HEK293 (cell line): ENCODE data around the gene SLC2A6.
A peak's percentile ranks its signal among the peaks of the same experiment; 100 is the strongest.

Source experiments
- CTCF ChIA-PET: fragments of 350-600 bp; formaldehyde crosslinking; extraction: SDS; loops from one replicate; lab custom pipeline; 2021; ENCODE audit warnings: antibody characterized with exemption; lab: Yijun Ruan, JAX
- POLR2A ChIA-PET: fragments of 300-600 bp; formaldehyde crosslinking; extraction: SDS; loops from one replicate; lab custom pipeline; 2020; ENCODE audit warnings: antibody characterized with exemption, inconsistent platforms; lab: Yijun Ruan, JAX
- H3K27ac ChIP-seq: fragments of 200-500 bp; sonication (Bioruptor generic); 2 replicates; pipeline ENCODE4 v1.5.1; 2014; ENCODE audit warnings: low read depth, low read length, control low read depth, inconsistent platforms; ENCODE audit errors: extremely low read depth
- H3K36me3 ChIP-seq, 2 experiments: fragments of 200-500 bp in 1 of 2; sonication (Bioruptor generic) in 1 of 2; 1 replicate in 1 of 2; 2 replicates in 1 of 2; pipeline ENCODE4 v1.5.1; 2014 to 2017; ENCODE audit warnings: inconsistent platforms in 2 of 2, low read length in 2 of 2; ENCODE audit not compliant: control insufficient read depth in 2 of 2, insufficient read depth in 1 of 2
- H3K4me1 ChIP-seq: fragments of 200-500 bp; sonication (Bioruptor generic); 2 replicates; pipeline ENCODE4 v1.5.1; 2014; ENCODE audit warnings: mild to moderate bottlenecking, low read length, inconsistent platforms; ENCODE audit not compliant: control insufficient read depth, insufficient read depth
- H3K4me3 ChIP-seq: 2 replicates; pipeline ENCODE4 v1.5.1; 2011; ENCODE audit warnings: low read depth, mild to moderate bottlenecking, control low read depth, low read length, moderate library complexity
- H3K9me3 ChIP-seq: fragments of 200-500 bp; sonication (Bioruptor generic); 2 replicates; pipeline ENCODE4 v1.5.1; 2014; ENCODE audit warnings: low read depth, low read length, inconsistent platforms; ENCODE audit not compliant: control insufficient read depth, insufficient read depth
- EGR2 ChIP-seq: fragments of 450-650 bp; formaldehyde crosslinking; IDR thresholded peaks from 2 replicates; pipeline ENCODE4 v1.5.1; 2016; ENCODE audit warnings: low read depth, missing biosample characterization, missing genetic modification characterization
- HOXA7 ChIP-seq: sonication (generic); formaldehyde crosslinking; IDR thresholded peaks from 2 replicates; pipeline ENCODE4 v1.8.1; 2022; ENCODE audit warnings: missing genetic modification reagents, borderline replicate concordance
- KLF8 ChIP-seq: fragments of 450-650 bp; formaldehyde crosslinking; IDR thresholded peaks from 2 replicates; pipeline ENCODE4 v1.5.1; 2016; ENCODE audit warnings: missing biosample characterization, missing genetic modification characterization
- MEIS1 ChIP-seq: sonication (generic); formaldehyde crosslinking; IDR thresholded peaks from 2 replicates; pipeline ENCODE4 v1.8.1; 2022; ENCODE audit warnings: missing genetic modification reagents, mild to moderate bottlenecking, borderline replicate concordance
- SCRT1 ChIP-seq: fragments of 450-650 bp; formaldehyde crosslinking; IDR thresholded peaks from 2 replicates; pipeline ENCODE4 v1.5.1; 2016; ENCODE audit warnings: missing biosample characterization, missing genetic modification characterization, borderline replicate concordance
- YY1 ChIP-seq: fragments of 450-650 bp; formaldehyde crosslinking; IDR thresholded peaks from 2 replicates; pipeline ENCODE4 v1.5.1; 2018; ENCODE audit warnings: missing biosample characterization, missing genetic modification characterization
- ZFHX2 ChIP-seq: fragments of 450-650 bp; formaldehyde crosslinking; conservative IDR thresholded peaks from 2 replicates; pipeline ENCODE4 v1.5.1; 2016; ENCODE audit warnings: missing biosample characterization, missing genetic modification characterization
- ZNF112 ChIP-seq: fragments of 450-650 bp; formaldehyde crosslinking; IDR thresholded peaks from 2 replicates; pipeline ENCODE4 v1.5.0; 2017; ENCODE audit warnings: missing biosample characterization, missing genetic modification characterization
- ZNF155 ChIP-seq: fragments of 450-650 bp; formaldehyde crosslinking; IDR thresholded peaks from 2 replicates; pipeline ENCODE4 v1.5.1; 2016; ENCODE audit warnings: missing biosample characterization, missing genetic modification characterization
- ZNF221 ChIP-seq: fragments of 450-650 bp; formaldehyde crosslinking; IDR thresholded peaks from 2 replicates; pipeline ENCODE4 v1.5.1; 2017; ENCODE audit warnings: missing biosample characterization, missing genetic modification characterization, borderline replicate concordance
- ZNF350 ChIP-seq: fragments of 450-650 bp; formaldehyde crosslinking; IDR thresholded peaks from 2 replicates; pipeline ENCODE4 v1.5.0; 2017; ENCODE audit warnings: missing biosample characterization, mild to moderate bottlenecking, missing genetic modification characterization
- ZNF404 ChIP-seq: fragments of 450-650 bp; formaldehyde crosslinking; IDR thresholded peaks from 2 replicates; pipeline ENCODE4 v1.5.1; 2017; ENCODE audit warnings: missing biosample characterization, missing genetic modification characterization
- ZNF433 ChIP-seq: fragments of 450-650 bp; formaldehyde crosslinking; IDR thresholded peaks from 2 replicates; pipeline ENCODE4 v1.5.1; 2016; ENCODE audit warnings: missing biosample characterization, missing genetic modification characterization, low read depth
- ZNF473 ChIP-seq: fragments of 450-650 bp; formaldehyde crosslinking; IDR thresholded peaks from 2 replicates; pipeline ENCODE4 v1.5.1; 2017; ENCODE audit warnings: missing biosample characterization, missing genetic modification characterization
- ZNF521 ChIP-seq: fragments of 450-650 bp; formaldehyde crosslinking; IDR thresholded peaks from 2 replicates; pipeline ENCODE4 v1.5.1; 2017; ENCODE audit warnings: missing biosample characterization, mild to moderate bottlenecking, missing genetic modification characterization
- ZNF664 ChIP-seq: fragments of 450-650 bp; formaldehyde crosslinking; IDR thresholded peaks from 2 replicates; pipeline ENCODE4 v1.5.1; 2016; ENCODE audit warnings: missing biosample characterization, missing genetic modification characterization
- ZNF777 ChIP-seq: fragments of 450-650 bp; formaldehyde crosslinking; IDR thresholded peaks from 2 replicates; pipeline ENCODE4 v1.5.1; 2017; ENCODE audit warnings: missing biosample characterization, missing genetic modification characterization, borderline replicate concordance
- ZNF792 ChIP-seq: fragments of 450-650 bp; formaldehyde crosslinking; IDR thresholded peaks from 2 replicates; pipeline ENCODE4 v1.5.1; 2016; ENCODE audit warnings: missing biosample characterization, missing genetic modification characterization
- ZSCAN30 ChIP-seq: fragments of 450-650 bp; IDR thresholded peaks from 2 replicates; pipeline ENCODE4 v1.5.1; 2018; ENCODE audit warnings: missing biosample characterization, mild to moderate bottlenecking, missing genetic modification characterization, moderate library complexity
- ZXDB ChIP-seq: fragments of 450-650 bp; formaldehyde crosslinking; IDR thresholded peaks from 2 replicates; pipeline ENCODE4 v1.5.1; 2016; ENCODE audit warnings: missing biosample characterization, missing genetic modification characterization
- TF ChIP-seq, protein P1 (sequence below): fragments of 450-650 bp; formaldehyde crosslinking; IDR thresholded peaks from 2 replicates; pipeline ENCODE4 v1.5.1; 2017; ENCODE audit warnings: missing biosample characterization, missing genetic modification characterization
- TF ChIP-seq, protein P2 (sequence below): fragments of 450-650 bp; IDR thresholded peaks from 2 replicates; pipeline ENCODE4 v1.5.1; 2018; ENCODE audit warnings: missing biosample characterization, mild to moderate bottlenecking, missing genetic modification characterization
- TF ChIP-seq, protein P3 (sequence below): fragments of 450-650 bp; formaldehyde crosslinking; IDR thresholded peaks from 2 replicates; pipeline ENCODE4 v1.5.1; 2016; ENCODE audit warnings: missing biosample characterization, missing genetic modification characterization

The SLC2A6 gene

DNA sequence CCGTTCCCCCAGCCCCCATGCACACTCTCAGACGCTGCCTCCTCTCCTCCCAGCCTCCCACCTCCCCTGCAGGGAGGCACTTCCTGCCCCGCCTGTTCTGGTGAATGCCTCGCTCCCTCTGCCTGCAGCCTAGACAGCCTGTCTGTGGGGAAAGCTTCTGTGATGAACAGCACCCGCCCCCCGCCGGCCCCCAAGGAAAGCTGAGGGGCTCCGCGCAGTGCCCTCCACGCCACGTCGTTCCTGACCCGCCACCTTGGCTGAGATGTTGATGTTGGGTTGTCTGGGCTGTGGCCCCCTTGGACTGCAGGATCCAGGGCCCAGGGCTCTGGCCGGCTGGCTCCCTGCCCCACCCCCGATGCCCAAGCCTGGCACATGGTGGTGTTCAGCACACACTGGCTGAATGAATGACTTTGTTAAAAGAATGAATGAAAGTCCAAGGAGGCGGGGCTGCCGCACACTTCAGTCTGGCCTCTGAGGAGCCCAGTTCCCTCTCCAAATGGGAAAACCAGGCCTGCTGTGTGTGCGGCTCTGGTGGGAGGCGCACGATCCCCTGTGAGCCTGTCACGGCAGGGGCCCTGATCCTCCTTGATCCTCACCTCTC lies 47.9 kb upstream of the SLC2A6 start:
- CTCF ChIA-PET, result interaction anchor here (0.6 to 1.1 kb wide), 3 partner anchors 8 to 467 kb away, joined by 3 read pairs; no protein-coding TSS in a partner anchor
- POLR2A ChIA-PET, result no interaction called here
- Histone ChIP-seq H3K27ac (no peak overlapping the region), H3K4me3 (no peak overlapping the region), H3K4me1 (no peaks in the 10 kb centered on the region), H3K9me3 (no peaks in the 10 kb centered on the region), H3K36me3 (no peaks in the 10 kb centered on the region)
- TF ChIP-seq ZSCAN30 (tag by site-specific recombination), result no peak
- TF ChIP-seq EGR2 (tag by site-specific recombination), result peak; percentile 45; the same call in 1 of the 2 replicates
- TF ChIP-seq ZFHX2, result 0 out of 2 replicates have a peak, but pooled peaks have one; percentile 20

DNA sequence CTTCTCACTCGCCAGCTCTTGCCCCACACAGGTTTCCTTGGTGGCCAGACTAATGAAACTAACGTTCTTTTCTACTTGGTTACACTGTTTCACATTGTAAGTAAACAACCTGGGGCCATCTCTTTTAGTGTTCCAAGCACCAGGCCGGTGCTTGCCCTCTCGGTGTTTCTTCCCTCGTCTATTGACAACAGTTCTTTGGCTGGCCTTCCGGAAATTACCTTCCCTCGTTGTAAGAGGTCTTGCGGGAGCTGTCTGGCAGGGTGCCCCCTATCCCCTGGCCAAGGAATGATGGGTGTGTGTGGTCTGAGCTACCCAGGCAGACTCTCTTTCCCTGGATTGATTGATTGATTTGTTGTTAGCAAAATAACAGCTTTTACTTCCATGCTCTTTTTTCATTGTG lies 46.8 kb upstream of the SLC2A6 start:
- no peaks in the 10 kb centered on the region for H3K36me3 ChIP-seq
- no peaks in the 10 kb centered on the region for H3K4me1 ChIP-seq
- POLR2A ChIA-PET, result no interaction called here
- no peak overlapping the region for H3K4me3 ChIP-seq
- CTCF ChIA-PET, result no interaction called here
- TF ChIP-seq ZNF792 (no peak), ZNF521 (no peak)
- TF ChIP-seq, protein P1, sequence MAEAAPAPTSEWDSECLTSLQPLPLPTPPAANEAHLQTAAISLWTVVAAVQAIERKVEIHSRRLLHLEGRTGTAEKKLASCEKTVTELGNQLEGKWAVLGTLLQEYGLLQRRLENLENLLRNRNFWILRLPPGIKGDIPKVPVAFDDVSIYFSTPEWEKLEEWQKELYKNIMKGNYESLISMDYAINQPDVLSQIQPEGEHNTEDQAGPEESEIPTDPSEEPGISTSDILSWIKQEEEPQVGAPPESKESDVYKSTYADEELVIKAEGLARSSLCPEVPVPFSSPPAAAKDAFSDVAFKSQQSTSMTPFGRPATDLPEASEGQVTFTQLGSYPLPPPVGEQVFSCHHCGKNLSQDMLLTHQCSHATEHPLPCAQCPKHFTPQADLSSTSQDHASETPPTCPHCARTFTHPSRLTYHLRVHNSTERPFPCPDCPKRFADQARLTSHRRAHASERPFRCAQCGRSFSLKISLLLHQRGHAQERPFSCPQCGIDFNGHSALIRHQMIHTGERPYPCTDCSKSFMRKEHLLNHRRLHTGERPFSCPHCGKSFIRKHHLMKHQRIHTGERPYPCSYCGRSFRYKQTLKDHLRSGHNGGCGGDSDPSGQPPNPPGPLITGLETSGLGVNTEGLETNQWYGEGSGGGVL (tag by site-specific recombination), result no peak
- TF ChIP-seq, all 188 proteins: peak for 0
- H3K9me3 ChIP-seq, result no peaks in the 10 kb centered on the region
- no peak overlapping the region for H3K27ac ChIP-seq

DNA sequence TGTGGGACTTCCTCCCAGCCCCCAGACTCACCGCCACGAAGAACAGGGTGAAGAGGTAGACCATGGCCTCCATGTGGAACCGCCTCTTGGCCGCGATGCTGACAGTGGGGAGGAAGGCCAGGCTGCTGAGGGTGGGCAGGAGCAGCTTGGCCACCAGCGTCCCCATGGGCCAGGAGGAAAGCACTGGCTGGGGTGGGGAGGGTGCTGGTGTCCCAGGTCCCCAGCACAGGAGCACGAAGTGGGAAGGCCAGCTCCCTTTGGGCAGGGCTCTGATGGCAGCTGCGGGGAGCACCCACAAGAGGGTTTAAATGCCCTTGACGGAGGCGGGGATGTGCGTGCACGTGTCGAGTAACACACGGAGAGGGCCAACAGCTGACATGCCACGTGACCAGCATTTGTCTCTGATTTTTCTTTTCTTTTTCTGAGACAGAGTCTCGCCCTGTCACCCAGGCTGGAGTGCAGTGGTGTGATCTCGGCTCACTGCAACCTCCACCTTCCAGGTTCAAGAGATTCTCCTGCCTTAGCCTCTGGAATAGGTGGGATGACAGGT lies 45.9 kb upstream of the SLC2A6 start, which contains the start of gene MYMK:
MYMK (minus strand) TSS at position 281 of the 550 bp plus-strand sequence; CDS start at position 166, 115 bp downstream.
- Histone ChIP-seq H3K27ac (no peak within 1 kb of the TSS), H3K4me3 (no peak within 1 kb of the TSS), H3K4me1 (no peaks in the 10 kb centered on the region), H3K36me3 (no peaks in the 10 kb centered on the region), H3K9me3 (no peaks in the 10 kb centered on the region)
- no peak for TF ChIP-seq ZNF155 (tag by site-specific recombination)
- TF ChIP-seq HOXA7 (CRISPR knock-in tag), result no peak
- ChIA-PET CTCF (interaction anchor here (1.7 kb wide), 1 partner anchor 8 kb away, joined by 7 read pairs; no protein-coding TSS in a partner anchor), POLR2A (no interaction called here)

DNA sequence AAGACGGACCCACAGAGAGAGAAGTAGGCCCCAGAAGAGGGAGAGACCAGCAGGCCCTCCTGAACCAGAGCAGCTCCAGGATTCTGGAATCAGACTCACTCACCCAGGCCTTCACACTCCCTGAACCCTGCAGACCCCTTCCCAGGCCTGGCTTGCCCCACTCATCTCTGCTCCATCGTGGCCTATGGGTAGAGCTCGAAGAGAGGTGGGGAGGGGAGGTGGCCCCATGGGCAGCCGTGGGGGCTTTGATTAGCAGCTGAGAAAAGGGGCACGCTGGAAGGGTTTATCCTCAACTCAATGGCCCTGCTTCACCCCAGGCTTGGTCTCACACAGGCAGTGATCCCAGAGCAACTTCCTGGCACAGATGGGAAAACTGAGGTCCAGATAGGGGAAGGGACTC lies 45.2 kb upstream of the SLC2A6 start:
- ChIA-PET CTCF (interaction anchor here (0.6 to 1.7 kb wide), 2 partner anchors 9 to 126 kb away, joined by 3 to 7 read pairs; no protein-coding TSS in a partner anchor), POLR2A (no interaction called here)
- Histone ChIP-seq H3K4me3 (no peak overlapping the region), H3K4me1 (no peaks in the 10 kb centered on the region), H3K36me3 (no peaks in the 10 kb centered on the region), H3K9me3 (no peaks in the 10 kb centered on the region), H3K27ac (no peak overlapping the region)
- no peak for TF ChIP-seq KLF8 (tag by site-specific recombination)
- no peak for TF ChIP-seq YY1 (tag by site-specific recombination)
- no peak for TF ChIP-seq ZNF350 (tag by site-specific recombination)
- no peak for TF ChIP-seq MEIS1 (CRISPR knock-in tag)
- TF ChIP-seq ZXDB, result no peak
- no peak for TF ChIP-seq ZNF473
- TF ChIP-seq ZNF221, result no peak
- no peak for TF ChIP-seq ZNF112 (tag by site-specific recombination)
- no peak for TF ChIP-seq SCRT1 (tag by site-specific recombination)
- no peak for TF ChIP-seq ZNF404
- TF ChIP-seq, protein P2, sequence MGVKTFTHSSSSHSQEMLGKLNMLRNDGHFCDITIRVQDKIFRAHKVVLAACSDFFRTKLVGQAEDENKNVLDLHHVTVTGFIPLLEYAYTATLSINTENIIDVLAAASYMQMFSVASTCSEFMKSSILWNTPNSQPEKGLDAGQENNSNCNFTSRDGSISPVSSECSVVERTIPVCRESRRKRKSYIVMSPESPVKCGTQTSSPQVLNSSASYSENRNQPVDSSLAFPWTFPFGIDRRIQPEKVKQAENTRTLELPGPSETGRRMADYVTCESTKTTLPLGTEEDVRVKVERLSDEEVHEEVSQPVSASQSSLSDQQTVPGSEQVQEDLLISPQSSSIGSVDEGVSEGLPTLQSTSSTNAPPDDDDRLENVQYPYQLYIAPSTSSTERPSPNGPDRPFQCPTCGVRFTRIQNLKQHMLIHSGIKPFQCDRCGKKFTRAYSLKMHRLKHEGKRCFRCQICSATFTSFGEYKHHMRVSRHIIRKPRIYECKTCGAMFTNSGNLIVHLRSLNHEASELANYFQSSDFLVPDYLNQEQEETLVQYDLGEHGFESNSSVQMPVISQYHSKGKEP, result no peak
- no peak for TF ChIP-seq ZNF433
- no peak for TF ChIP-seq ZNF777 (tag by site-specific recombination)
- no peak for TF ChIP-seq ZNF664 (tag by site-specific recombination)
- TF ChIP-seq, protein P3, sequence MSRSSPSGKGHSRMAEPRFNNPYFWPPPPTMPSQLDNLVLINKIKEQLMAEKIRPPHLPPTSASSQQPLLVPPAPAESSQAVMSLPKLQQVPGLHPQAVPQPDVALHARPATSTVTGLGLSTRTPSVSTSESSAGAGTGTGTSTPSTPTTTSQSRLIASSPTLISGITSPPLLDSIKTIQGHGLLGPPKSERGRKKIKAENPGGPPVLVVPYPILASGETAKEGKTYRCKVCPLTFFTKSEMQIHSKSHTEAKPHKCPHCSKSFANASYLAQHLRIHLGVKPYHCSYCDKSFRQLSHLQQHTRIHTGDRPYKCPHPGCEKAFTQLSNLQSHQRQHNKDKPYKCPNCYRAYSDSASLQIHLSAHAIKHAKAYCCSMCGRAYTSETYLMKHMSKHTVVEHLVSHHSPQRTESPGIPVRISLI (tag by site-specific recombination), result no peak
- TF ChIP-seq ZNF521, result no peak
